ENCODE measurements around the gene DNAJC7.

The DNAJC7 gene

DNA sequence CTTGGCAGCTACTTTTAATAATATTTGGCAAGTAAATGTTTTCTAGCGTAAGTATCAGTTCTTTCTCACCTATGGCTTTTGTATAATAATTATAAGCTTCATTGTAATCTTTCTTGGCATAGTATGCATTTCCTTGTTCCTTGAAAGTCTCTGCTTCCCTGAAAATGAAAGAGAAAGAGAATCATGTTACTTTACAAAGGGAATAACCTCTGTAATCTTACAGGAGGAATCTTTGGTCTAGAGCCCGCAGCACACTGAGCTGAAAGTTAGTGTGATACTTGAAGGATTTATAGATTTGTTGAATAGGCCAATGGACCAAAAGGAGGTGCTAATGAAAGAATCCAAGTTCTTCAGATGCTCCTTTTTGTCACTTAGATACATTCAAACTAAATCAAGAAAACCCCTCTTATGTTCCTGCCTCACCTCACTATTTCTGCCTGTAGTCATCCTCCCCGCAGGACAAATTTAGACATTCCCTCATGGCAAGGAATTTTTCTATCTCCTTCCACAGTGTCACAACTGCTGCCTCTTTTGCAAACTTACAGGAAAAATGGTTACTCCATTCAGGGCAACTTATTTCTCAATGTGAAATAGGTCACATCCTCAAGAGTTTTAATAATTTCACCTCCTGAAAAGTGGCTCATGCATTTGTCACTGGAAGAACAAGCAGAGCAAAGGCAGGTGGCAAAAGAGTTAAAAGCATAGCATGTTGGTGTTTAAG is 16.7 kb downstream of the DNAJC7 start:
- H3K36me3 ChIP-seq (replicated peaks; ENCODE audit: insufficient read depth, low read length): peaks cover 3% of the 10 kb centered on the region; the same call in 1 of the 2 replicates
- H3K4me1 ChIP-seq (ENCODE audit: low read length): peaks cover 54% of the 10 kb centered on the region
- H3F3A ChIP-seq (ENCODE audit: insufficient read depth, low read length): peaks cover 30% of the 10 kb centered on the region
- DNase-seq: no peak
- no peak overlapping the region for H3K9ac ChIP-seq (ENCODE audit: low read length)
- no peak overlapping the region for H3K4me3 ChIP-seq (ENCODE audit: low read length)
- TF ChIP-seq CTCF (IDR thresholded peaks at IDR 0.05; ENCODE audit: low read length) (no peak), EZH2phosphoT487 (IDR thresholded peaks at IDR 0.05; ENCODE audit: low read length) (no peak), EZH2 (optimal IDR thresholded peaks at IDR 0.05; ENCODE audit: low read depth, low read length) (no peak)
- no peaks in the 10 kb centered on the region for H3K27me3 ChIP-seq (replicated peaks; ENCODE audit: insufficient read depth, low read length)
- H3K9me3 ChIP-seq (replicated peaks; ENCODE audit: insufficient read depth, low read length): no peaks in the 10 kb centered on the region
- H3K27ac ChIP-seq (ENCODE audit: low read length): no peak overlapping the region
- H3K9me2 ChIP-seq (replicated peaks; ENCODE audit: insufficient read depth, low read length): no peaks in the 10 kb centered on the region
- no peak overlapping the region for H2AFZ ChIP-seq (ENCODE audit: low read length)
- H3K79me2 ChIP-seq (ENCODE audit: low read length): peaks cover 68% of the 10 kb centered on the region
- H4K20me1 ChIP-seq (ENCODE audit: insufficient read depth, low read length): peaks cover 9% of the 10 kb centered on the region; the same call in 1 of the 2 replicates
- H3K4me2 ChIP-seq (ENCODE audit: low read depth, low read length): no peak overlapping the region

DNA sequence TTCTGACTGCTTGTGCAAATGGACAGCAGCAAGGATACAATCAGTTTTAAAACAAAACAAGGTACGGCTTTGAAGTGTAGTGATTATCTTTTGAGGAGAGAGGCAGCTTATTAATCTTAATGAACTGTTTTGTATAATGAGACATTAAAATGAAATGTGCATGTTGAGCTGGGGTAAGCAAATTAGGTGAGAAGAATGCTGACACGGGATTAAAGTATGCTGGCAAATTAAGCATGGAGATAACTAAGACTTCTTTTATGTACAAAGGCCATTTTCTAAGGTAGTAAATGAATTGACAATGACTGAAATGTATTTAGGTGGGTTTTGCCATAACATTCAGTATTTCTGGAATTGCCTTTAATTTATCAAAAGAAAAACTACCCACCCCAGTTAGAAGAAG is 18.7 kb downstream of the DNAJC7 start:
- Histone ChIP-seq H3K27ac (ENCODE audit: low read length) (peak overlapping the region; percentile 82; the same call in 1 of the 2 replicates), H3K4me2 (ENCODE audit: low read depth, low read length) (no peak overlapping the region), H2AFZ (ENCODE audit: low read length) (no peak overlapping the region), H3K9ac (ENCODE audit: low read length) (no peak overlapping the region), H4K20me1 (ENCODE audit: insufficient read depth, low read length) (no peaks in the 10 kb centered on the region), H3K79me2 (ENCODE audit: low read length) (peaks cover 62% of the 10 kb centered on the region), H3K9me3 (replicated peaks; ENCODE audit: insufficient read depth, low read length) (no peaks in the 10 kb centered on the region), H3K4me3 (ENCODE audit: low read length) (no peak overlapping the region), H3F3A (ENCODE audit: insufficient read depth, low read length) (peaks cover 33% of the 10 kb centered on the region), H3K36me3 (replicated peaks; ENCODE audit: insufficient read depth, low read length) (peaks cover 7% of the 10 kb centered on the region; the same call in 1 of the 2 replicates), H3K27me3 (replicated peaks; ENCODE audit: insufficient read depth, low read length) (no peaks in the 10 kb centered on the region), H3K4me1 (ENCODE audit: low read length) (peaks cover 64% of the 10 kb centered on the region), H3K9me2 (replicated peaks; ENCODE audit: insufficient read depth, low read length) (no peaks in the 10 kb centered on the region)
- TF ChIP-seq CTCF (IDR thresholded peaks at IDR 0.05; ENCODE audit: low read length) (no peak), EZH2 (optimal IDR thresholded peaks at IDR 0.05; ENCODE audit: low read depth, low read length) (no peak)
- DNase-seq: no peak

GRCh38 chr17:41996855-41997164 is 20.4 kb downstream of the DNAJC7 start:
- Histone ChIP-seq H3K9ac (ENCODE audit: low read length) (peak overlapping the region; percentile 29; the same call in 1 of the 2 replicates), H3K27ac (ENCODE audit: low read length) (peak overlapping the region; percentile 82), H3K4me1 (ENCODE audit: low read length) (peaks cover 57% of the 10 kb centered on the region), H3K79me2 (ENCODE audit: low read length) (peaks cover 48% of the 10 kb centered on the region), H3K9me3 (replicated peaks; ENCODE audit: insufficient read depth, low read length) (no peaks in the 10 kb centered on the region), H3F3A (ENCODE audit: insufficient read depth, low read length) (peaks cover 40% of the 10 kb centered on the region), H3K36me3 (replicated peaks; ENCODE audit: insufficient read depth, low read length) (peaks cover 4% of the 10 kb centered on the region; the same call in 1 of the 2 replicates), H2AFZ (ENCODE audit: low read length) (no peak overlapping the region), H3K9me2 (replicated peaks; ENCODE audit: insufficient read depth, low read length) (no peaks in the 10 kb centered on the region), H3K27me3 (replicated peaks; ENCODE audit: insufficient read depth, low read length) (no peaks in the 10 kb centered on the region), H4K20me1 (ENCODE audit: insufficient read depth, low read length) (no peaks in the 10 kb centered on the region), H3K4me3 (ENCODE audit: low read length) (peak overlapping the region; percentile 28), H3K4me2 (ENCODE audit: low read depth, low read length) (peak overlapping the region; percentile 82)
- no peak for DNase-seq
- TF ChIP-seq CTCF (IDR thresholded peaks at IDR 0.05; ENCODE audit: low read length): no peak
- no peak for TF ChIP-seq EZH2 (optimal IDR thresholded peaks at IDR 0.05; ENCODE audit: low read depth, low read length)
- TF ChIP-seq EZH2phosphoT487 (IDR thresholded peaks at IDR 0.05; ENCODE audit: low read length): no peak
